ENCODE results near the gene CAPN5. TPM values are rescaled to one million over a fixed set of nuclear protein-coding genes. Genes with fewer than 3 reads are reported as not detected.

Gene CAPN5
- total RNA-seq, 1 donor = 14.7 TPM

- DNase-seq (ENCODE audit: low read depth) = no peak
- TF ChIP-seq CTCF (IDR thresholded peaks at IDR 0.05; ENCODE audit: insufficient read depth, low read depth, low read length) = peak; percentile 27
- H3K4me3 ChIP-seq (ENCODE audit: low read depth, low read length) = no peak overlapping the region
These were observed 48.4 kb downstream of the CAPN5 start for GRCh38 chr11:77115181-77115611.

- DNase-seq (ENCODE audit: low read depth) = no peak
- H3K4me3 ChIP-seq (ENCODE audit: low read depth, low read length) = no peak overlapping the region
- TF ChIP-seq CTCF (IDR thresholded peaks at IDR 0.05; ENCODE audit: insufficient read depth, low read depth, low read length) = no peak
These were observed 49.2 kb downstream of the CAPN5 start for GRCh38 chr11:77115956-77116355.

GRCh38 chr11:77117492-77117891 is 50.7 kb downstream of the CAPN5 start:
- no peak overlapping the region for H3K4me3 ChIP-seq (ENCODE audit: low read depth, low read length)
- DNase-seq (ENCODE audit: low read depth) = no peak
- no peak for TF ChIP-seq CTCF (IDR thresholded peaks at IDR 0.05; ENCODE audit: insufficient read depth, low read depth, low read length)

- no peak for TF ChIP-seq CTCF (IDR thresholded peaks at IDR 0.05; ENCODE audit: insufficient read depth, low read depth, low read length)
- H3K4me3 ChIP-seq (ENCODE audit: low read depth, low read length) = no peak overlapping the region
- DNase-seq (ENCODE audit: low read depth) = no peak
These were observed 51.3 kb downstream of the CAPN5 start for GRCh38 chr11:77118086-77118485.

- H3K4me3 ChIP-seq (ENCODE audit: low read depth, low read length) = no peak overlapping the region
- DNase-seq (ENCODE audit: low read depth) = no peak
- TF ChIP-seq CTCF (IDR thresholded peaks at IDR 0.05; ENCODE audit: insufficient read depth, low read depth, low read length) = no peak
These were observed 52.2 kb downstream of the CAPN5 start for GRCh38 chr11:77118971-77119370.

GRCh38 chr11:77119531-77119936 is 52.8 kb downstream of the CAPN5 start:
- TF ChIP-seq CTCF (IDR thresholded peaks at IDR 0.05; ENCODE audit: insufficient read depth, low read depth, low read length) = no peak
- no peak overlapping the region for H3K4me3 ChIP-seq (ENCODE audit: low read depth, low read length)
- no peak for DNase-seq (ENCODE audit: low read depth)

- H3K4me3 ChIP-seq (ENCODE audit: low read depth, low read length) = no peak overlapping the region
- TF ChIP-seq CTCF (IDR thresholded peaks at IDR 0.05; ENCODE audit: insufficient read depth, low read depth, low read length) = no peak
- DNase-seq (ENCODE audit: low read depth) = no peak
These were observed 53.8 kb downstream of the CAPN5 start for GRCh38 chr11:77120571-77120970.
